ENCODE results near the gene ARL6IP6. TPM values are rescaled to one million over a fixed set of nuclear protein-coding genes. Genes with fewer than 3 reads are reported as not detected.
"Not testable (repeated sequence)": the region's sequence is repeated elsewhere in the genome, so short reads cannot be mapped to it uniquely, and the experiment has no call there.

The ARL6IP6 gene
- total RNA-seq, 4 donors from 2014 or later = 17.5 to 28.5 (median 23.6) TPM

DNA sequence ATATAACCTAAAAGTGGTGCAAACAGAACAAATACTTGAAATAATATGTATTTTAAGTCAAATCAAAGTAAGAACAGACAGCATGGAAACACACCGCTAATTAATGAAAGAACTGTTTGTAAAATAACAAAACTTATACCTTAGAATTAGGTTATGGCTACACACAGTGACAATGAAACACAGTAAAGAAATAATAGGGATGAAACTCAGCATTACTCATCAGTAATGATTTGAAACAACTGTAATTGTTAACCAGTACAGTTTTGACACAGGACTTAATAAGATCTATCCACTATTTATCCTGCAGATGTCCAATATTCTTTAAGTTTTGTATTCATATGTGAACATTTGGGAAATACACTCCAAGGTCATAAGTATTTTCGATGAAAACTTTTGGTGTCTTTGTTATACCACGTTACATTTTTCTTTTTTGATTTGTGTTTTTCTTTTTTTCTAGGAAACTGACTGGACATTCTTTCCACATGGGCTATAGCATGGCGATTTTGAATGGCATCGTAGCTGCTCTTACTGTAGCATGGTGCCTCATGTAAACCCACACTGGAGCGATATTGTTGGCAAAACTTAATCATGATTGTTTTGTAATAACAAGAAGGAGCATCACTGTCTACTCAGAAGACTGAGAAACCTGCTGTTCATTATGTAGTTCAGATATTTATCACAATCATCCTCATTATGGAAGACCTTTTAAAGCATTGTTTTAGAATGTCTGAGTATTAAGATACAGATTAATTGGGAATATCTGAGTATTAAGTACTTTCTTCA, 41.1 kb downstream of the ARL6IP6 start:
- Histone ChIP-seq H3K9me3 (no peaks in the 10 kb centered on the region), H3K4me3 (no peak overlapping the region), H3K27me3 (no peaks in the 10 kb centered on the region), H3K36me3 (peaks cover 0 to 71% (median 0%) of the 10 kb centered on the region in 3 donors), H3K4me1 (no peaks in the 10 kb centered on the region), H3K27ac (no peak overlapping the region)
- no peak for DNase-seq (ENCODE audit: low spot score in 2 of 2)
- TF ChIP-seq POLR2A (IDR thresholded peaks at IDR 0.05) (no peak), EP300 (IDR thresholded peaks at IDR 0.05) (no peak)
- TF ChIP-seq, protein P1, sequence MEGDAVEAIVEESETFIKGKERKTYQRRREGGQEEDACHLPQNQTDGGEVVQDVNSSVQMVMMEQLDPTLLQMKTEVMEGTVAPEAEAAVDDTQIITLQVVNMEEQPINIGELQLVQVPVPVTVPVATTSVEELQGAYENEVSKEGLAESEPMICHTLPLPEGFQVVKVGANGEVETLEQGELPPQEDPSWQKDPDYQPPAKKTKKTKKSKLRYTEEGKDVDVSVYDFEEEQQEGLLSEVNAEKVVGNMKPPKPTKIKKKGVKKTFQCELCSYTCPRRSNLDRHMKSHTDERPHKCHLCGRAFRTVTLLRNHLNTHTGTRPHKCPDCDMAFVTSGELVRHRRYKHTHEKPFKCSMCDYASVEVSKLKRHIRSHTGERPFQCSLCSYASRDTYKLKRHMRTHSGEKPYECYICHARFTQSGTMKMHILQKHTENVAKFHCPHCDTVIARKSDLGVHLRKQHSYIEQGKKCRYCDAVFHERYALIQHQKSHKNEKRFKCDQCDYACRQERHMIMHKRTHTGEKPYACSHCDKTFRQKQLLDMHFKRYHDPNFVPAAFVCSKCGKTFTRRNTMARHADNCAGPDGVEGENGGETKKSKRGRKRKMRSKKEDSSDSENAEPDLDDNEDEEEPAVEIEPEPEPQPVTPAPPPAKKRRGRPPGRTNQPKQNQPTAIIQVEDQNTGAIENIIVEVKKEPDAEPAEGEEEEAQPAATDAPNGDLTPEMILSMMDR (IDR thresholded peaks at IDR 0.05) = no peak
- 87 to 94% methylated on average over 6 of the region's 6 CpGs for WGBS, 2 donors

DNA sequence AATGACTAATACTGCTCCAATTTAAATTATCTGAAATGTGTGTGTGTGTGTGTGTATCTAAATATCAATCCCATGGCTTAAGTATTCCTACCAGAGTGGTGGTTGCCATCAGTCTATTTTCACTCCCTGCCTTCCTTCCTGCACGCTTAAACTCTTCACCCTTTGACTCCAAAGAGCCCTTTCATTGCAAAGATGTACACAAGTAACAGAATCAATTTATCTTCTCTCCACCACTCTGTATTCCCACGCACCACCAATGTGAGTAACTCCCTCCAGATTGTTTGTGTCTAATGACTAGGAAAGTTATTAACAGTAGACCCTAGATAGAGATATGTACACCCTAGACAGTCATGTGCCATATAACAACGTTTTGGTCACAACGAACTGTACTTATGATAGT, 42.8 kb downstream of the ARL6IP6 start:
- no peaks in the 10 kb centered on the region for H3K27me3 ChIP-seq
- WGBS, 2 donors = 79 to 80% methylated on average over 4 of the region's 4 CpGs
- TF ChIP-seq, protein P1 (IDR thresholded peaks at IDR 0.05) = no peak
- no peak for TF ChIP-seq EP300 (IDR thresholded peaks at IDR 0.05)
- TF ChIP-seq POLR2A (IDR thresholded peaks at IDR 0.05) = no peak
- H3K9me3 ChIP-seq = no peaks in the 10 kb centered on the region
- H3K4me1 ChIP-seq = no peaks in the 10 kb centered on the region
- peaks cover 0 to 60% (median 0%) of the 10 kb centered on the region in 3 donors for H3K36me3 ChIP-seq
- no peak for DNase-seq (ENCODE audit: low spot score in 2 of 2)
- no peak overlapping the region for H3K4me3 ChIP-seq
- no peak overlapping the region for H3K27ac ChIP-seq

DNA sequence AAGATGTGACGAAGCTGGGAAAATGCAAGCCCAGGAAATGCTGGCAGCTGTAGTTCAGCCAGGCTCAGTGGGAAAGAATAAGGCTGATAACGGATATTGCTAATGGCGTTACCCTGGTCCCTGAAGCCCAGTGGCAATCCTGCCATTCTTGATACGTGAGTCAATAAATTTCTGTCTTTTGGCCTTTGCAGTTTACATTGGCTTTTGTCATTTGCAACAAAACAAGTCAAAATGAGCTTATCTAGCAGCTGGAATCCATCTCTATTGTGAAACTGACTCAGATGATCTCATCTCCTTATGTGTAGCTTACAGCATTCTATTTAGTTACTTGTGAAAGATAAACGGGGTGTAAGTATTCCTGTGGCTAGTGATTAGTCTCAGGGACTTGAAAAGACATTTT, 43.8 kb downstream of the ARL6IP6 start:
- no peak overlapping the region for H3K4me3 ChIP-seq
- TF ChIP-seq POLR2A (IDR thresholded peaks at IDR 0.05) (no peak), EP300 (IDR thresholded peaks at IDR 0.05) (no peak)
- TF ChIP-seq, protein P1 (IDR thresholded peaks at IDR 0.05) = no peak
- no peaks in the 10 kb centered on the region for H3K4me1 ChIP-seq
- 60 to 68% methylated on average over 5 of the region's 5 CpGs for WGBS, 2 donors
- peaks cover 0 to 53% (median 0%) of the 10 kb centered on the region in 3 donors for H3K36me3 ChIP-seq
- no peak for DNase-seq (ENCODE audit: low spot score in 2 of 2)
- H3K27ac ChIP-seq = no peak overlapping the region
- H3K27me3 ChIP-seq = no peaks in the 10 kb centered on the region
- no peaks in the 10 kb centered on the region for H3K9me3 ChIP-seq

DNA sequence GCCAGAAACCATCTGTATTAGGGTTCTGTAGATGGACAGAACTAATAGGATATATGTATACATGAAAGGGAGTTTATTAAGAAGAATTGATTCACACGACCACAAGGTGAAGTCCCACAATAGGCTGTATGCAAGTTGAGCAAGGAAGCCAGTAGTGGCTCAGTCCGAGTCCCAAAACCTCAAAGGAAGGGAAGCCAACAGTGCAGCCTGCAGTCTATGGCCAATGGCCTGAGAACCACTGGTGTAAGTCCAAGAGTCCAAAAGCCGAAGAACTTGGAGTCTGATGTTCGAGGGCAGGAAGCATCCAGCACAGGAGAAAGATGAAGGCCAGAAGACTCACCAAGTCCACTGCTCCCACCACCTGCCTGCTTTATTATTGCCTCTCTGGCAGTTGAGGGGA, 44.8 kb downstream of the ARL6IP6 start:
- not testable (repeated sequence) for H3K9me3 ChIP-seq

DNA sequence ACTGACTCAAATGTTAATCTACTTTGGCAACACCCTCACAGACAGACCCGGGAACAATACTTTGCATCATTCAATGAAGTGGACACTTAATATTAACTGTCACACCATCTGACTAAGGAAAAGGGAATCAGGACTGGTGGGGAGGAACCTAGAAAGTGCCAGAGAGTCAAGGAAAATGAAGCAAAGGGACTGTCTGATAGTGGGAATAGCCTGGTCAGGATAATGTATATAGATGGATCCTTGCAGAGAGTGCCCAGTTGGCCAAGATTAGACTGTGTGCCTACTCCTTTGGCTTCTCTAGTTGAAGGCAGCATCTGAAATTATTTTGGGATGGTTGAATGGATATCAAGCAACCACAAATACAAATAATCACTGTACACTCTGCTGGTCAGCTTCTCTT, 45.2 kb downstream of the ARL6IP6 start:
- TF ChIP-seq POLR2A (IDR thresholded peaks at IDR 0.05) (no peak), EP300 (IDR thresholded peaks at IDR 0.05) (no peak)
- TF ChIP-seq, protein P1 (IDR thresholded peaks at IDR 0.05) = no peak
- no peaks in the 10 kb centered on the region for H3K27me3 ChIP-seq
- H3K4me3 ChIP-seq = no peak overlapping the region
- H3K4me1 ChIP-seq = no peaks in the 10 kb centered on the region
- DNase-seq (ENCODE audit: low spot score in 2 of 2) = no peak
- H3K9me3 ChIP-seq = no peaks in the 10 kb centered on the region
- H3K27ac ChIP-seq = no peak overlapping the region
- peaks cover 0 to 41% (median 0%) of the 10 kb centered on the region in 3 donors for H3K36me3 ChIP-seq
- 82 to 89% methylated on average over 1 of the region's 1 CpG for WGBS, 2 donors

More for the DNA sequence above, 44.8 kb downstream of the ARL6IP6 start:
- not testable (repeated sequence) for DNase-seq (ENCODE audit: low spot score in 2 of 2); H3K27me3 ChIP-seq; H3K27ac ChIP-seq; H3K4me3 ChIP-seq; H3K4me1 ChIP-seq
- WGBS, 2 donors = 82 to 83% methylated on average over 4 of the region's 4 CpGs
- H3K36me3 ChIP-seq = peaks cover 0 to 46% (median 0%) of the 10 kb centered on the region in 3 donors
